ENCODE results near the gene DNAJC4. TPM values are rescaled to one million over a fixed set of nuclear protein-coding genes. Genes with fewer than 3 reads are reported as not detected.
A peak's percentile ranks its signal among the peaks of the same experiment; 100 is the strongest.

DNAJC4 gene
- total and polyA plus RNA-seq, 9 of the 15 experiments (the other 6 are each of a cell fraction or from before 2014, with no cell fraction given), result 4.0 to 32.6 (median 19.9) TPM

DNA sequence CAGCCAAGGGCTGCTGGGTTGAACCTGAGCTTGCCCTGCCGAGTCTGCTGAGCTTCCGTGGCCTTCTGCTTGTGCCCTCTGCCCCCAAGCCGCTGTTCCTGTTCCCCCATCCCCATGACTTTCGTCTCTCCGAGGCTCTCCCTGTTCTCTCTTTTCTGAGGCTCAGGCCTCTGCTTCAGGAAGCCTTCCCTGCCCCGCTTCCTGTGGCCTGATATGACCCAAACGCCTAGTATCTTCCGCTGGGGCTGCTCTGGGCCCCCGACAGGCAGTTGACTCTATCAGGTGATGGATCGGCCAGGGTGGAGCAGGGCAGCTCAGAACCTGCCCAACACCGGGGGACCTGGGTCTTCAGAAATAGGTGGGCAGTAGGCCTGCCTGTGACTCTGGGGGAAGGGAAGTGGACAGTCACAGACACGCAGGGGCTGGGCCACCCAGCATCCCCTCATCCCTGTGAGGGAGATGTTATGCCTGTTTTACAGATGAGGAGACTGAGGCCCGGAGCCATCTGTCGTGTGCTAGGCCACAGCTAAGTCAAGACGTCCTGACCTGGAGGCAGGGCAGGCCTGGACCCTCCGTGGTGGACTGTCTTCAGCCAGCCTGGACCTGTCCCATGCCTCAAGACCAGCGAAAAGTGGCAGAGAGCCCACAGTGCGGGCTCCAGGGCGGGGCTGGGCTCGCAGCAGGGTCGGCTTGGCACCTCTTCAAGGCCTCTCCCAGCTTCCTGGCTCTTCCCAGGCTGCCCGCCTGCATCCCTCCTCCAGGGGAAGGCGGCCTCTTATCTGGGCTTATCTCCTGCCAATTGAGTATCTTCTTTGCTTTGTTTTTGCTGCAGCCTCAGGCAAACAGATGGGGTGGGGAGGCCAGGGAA is 37.9 kb downstream of the DNAJC4 start (continued):
- TF ChIP-seq CBX2 (IDR thresholded peaks at IDR 0.05; ENCODE audit: insufficient read depth, low read length, poor library complexity, severe bottlenecking), result no peak
- TF ChIP-seq KLF1 (tag; IDR thresholded peaks at IDR 0.05), result no peak
- TF ChIP-seq, protein P1, sequence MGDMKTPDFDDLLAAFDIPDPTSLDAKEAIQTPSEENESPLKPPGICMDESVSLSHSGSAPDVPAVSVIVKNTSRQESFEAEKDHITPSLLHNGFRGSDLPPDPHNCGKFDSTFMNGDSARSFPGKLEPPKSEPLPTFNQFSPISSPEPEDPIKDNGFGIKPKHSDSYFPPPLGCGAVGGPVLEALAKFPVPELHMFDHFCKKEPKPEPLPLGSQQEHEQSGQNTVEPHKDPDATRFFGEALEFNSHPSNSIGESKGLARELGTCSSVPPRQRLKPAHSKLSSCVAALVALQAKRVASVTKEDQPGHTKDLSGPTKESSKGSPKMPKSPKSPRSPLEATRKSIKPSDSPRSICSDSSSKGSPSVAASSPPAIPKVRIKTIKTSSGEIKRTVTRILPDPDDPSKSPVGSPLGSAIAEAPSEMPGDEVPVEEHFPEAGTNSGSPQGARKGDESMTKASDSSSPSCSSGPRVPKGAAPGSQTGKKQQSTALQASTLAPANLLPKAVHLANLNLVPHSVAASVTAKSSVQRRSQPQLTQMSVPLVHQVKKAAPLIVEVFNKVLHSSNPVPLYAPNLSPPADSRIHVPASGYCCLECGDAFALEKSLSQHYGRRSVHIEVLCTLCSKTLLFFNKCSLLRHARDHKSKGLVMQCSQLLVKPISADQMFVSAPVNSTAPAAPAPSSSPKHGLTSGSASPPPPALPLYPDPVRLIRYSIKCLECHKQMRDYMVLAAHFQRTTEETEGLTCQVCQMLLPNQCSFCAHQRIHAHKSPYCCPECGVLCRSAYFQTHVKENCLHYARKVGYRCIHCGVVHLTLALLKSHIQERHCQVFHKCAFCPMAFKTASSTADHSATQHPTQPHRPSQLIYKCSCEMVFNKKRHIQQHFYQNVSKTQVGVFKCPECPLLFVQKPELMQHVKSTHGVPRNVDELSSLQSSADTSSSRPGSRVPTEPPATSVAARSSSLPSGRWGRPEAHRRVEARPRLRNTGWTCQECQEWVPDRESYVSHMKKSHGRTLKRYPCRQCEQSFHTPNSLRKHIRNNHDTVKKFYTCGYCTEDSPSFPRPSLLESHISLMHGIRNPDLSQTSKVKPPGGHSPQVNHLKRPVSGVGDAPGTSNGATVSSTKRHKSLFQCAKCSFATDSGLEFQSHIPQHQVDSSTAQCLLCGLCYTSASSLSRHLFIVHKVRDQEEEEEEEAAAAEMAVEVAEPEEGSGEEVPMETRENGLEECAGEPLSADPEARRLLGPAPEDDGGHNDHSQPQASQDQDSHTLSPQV (IDR thresholded peaks at IDR 0.05), result peak; percentile 2; the same call in 1 of the 2 replicates
- no peak for TF ChIP-seq CEBPB (tag; IDR thresholded peaks at IDR 0.05)
- TF ChIP-seq MTA3 (IDR thresholded peaks at IDR 0.05; ENCODE audit: borderline replicate concordance), result no peak
- TF ChIP-seq, protein P2, sequence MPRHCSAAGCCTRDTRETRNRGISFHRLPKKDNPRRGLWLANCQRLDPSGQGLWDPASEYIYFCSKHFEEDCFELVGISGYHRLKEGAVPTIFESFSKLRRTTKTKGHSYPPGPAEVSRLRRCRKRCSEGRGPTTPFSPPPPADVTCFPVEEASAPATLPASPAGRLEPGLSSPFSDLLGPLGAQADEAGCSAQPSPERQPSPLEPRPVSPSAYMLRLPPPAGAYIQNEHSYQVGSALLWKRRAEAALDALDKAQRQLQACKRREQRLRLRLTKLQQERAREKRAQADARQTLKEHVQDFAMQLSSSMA (CRISPR knock-in tag; IDR thresholded peaks at IDR 0.05), result no peak
- TF ChIP-seq MCM5 (IDR thresholded peaks at IDR 0.05; ENCODE audit: low read depth), result no peak
- TF ChIP-seq, protein P3, sequence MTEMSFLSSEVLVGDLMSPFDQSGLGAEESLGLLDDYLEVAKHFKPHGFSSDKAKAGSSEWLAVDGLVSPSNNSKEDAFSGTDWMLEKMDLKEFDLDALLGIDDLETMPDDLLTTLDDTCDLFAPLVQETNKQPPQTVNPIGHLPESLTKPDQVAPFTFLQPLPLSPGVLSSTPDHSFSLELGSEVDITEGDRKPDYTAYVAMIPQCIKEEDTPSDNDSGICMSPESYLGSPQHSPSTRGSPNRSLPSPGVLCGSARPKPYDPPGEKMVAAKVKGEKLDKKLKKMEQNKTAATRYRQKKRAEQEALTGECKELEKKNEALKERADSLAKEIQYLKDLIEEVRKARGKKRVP (CRISPR knock-in tag; IDR thresholded peaks at IDR 0.05), result no peak
- no peak for TF ChIP-seq HIVEP1 (CRISPR knock-in tag; IDR thresholded peaks at IDR 0.05)
- TF ChIP-seq, protein P4, sequence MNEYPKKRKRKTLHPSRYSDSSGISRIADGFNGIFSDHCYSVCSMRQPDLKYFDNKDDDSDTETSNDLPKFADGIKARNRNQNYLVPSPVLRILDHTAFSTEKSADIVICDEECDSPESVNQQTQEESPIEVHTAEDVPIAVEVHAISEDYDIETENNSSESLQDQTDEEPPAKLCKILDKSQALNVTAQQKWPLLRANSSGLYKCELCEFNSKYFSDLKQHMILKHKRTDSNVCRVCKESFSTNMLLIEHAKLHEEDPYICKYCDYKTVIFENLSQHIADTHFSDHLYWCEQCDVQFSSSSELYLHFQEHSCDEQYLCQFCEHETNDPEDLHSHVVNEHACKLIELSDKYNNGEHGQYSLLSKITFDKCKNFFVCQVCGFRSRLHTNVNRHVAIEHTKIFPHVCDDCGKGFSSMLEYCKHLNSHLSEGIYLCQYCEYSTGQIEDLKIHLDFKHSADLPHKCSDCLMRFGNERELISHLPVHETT (CRISPR knock-in tag; conservative IDR thresholded peaks at IDR 0.05 in 1 of 2, IDR thresholded peaks at IDR 0.05 in 1 of 2), result no peak
- no peak for TF ChIP-seq RBBP5 (IDR thresholded peaks at IDR 0.05; ENCODE audit: borderline replicate concordance, insufficient read depth, low read length, poor library complexity, severe bottlenecking)
- no peak for TF ChIP-seq POLR2AphosphoS2 (IDR thresholded peaks at IDR 0.05; ENCODE audit: low read length)
- no peak for TF ChIP-seq PML (IDR thresholded peaks at IDR 0.05; ENCODE audit: low read length)
- TF ChIP-seq ZNF444 (CRISPR knock-in tag; IDR thresholded peaks at IDR 0.05), result no peak
- TF ChIP-seq MEF2A (IDR thresholded peaks at IDR 0.05; ENCODE audit: control insufficient read depth, low read depth, low read length), result no peak
- TF ChIP-seq ARID2 (IDR thresholded peaks at IDR 0.05), result no peak
- no peak for TF ChIP-seq KAT8 (IDR thresholded peaks at IDR 0.05; ENCODE audit: low read depth)
- TF ChIP-seq, protein P5, sequence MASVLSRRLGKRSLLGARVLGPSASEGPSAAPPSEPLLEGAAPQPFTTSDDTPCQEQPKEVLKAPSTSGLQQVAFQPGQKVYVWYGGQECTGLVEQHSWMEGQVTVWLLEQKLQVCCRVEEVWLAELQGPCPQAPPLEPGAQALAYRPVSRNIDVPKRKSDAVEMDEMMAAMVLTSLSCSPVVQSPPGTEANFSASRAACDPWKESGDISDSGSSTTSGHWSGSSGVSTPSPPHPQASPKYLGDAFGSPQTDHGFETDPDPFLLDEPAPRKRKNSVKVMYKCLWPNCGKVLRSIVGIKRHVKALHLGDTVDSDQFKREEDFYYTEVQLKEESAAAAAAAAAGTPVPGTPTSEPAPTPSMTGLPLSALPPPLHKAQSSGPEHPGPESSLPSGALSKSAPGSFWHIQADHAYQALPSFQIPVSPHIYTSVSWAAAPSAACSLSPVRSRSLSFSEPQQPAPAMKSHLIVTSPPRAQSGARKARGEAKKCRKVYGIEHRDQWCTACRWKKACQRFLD (CRISPR knock-in tag; IDR thresholded peaks at IDR 0.05), result peak; percentile 4; the same call in 1 of the 2 replicates
- TF ChIP-seq ZNF436 (CRISPR knock-in tag; IDR thresholded peaks at IDR 0.05), result no peak
